NCI-H345 treated with DMSO at 0.1 percent for 48 hours (cell line): ENCODE data around the gene COQ2.
"Not testable (repeated sequence)": the region's sequence is repeated elsewhere in the genome, so short reads cannot be mapped to it uniquely, and the experiment has no call there.

Source experiments
- DNase-seq: peaks from one replicate; lab custom pipeline; 2025; ENCODE audit not compliant: unreplicated experiment; lab: John Stamatoyannopoulos, UW

COQ2 gene

GRCh38 chr4:83250687-83251446 lies 33.7 kb downstream of the COQ2 start:
- no peak for DNase-seq

DNA sequence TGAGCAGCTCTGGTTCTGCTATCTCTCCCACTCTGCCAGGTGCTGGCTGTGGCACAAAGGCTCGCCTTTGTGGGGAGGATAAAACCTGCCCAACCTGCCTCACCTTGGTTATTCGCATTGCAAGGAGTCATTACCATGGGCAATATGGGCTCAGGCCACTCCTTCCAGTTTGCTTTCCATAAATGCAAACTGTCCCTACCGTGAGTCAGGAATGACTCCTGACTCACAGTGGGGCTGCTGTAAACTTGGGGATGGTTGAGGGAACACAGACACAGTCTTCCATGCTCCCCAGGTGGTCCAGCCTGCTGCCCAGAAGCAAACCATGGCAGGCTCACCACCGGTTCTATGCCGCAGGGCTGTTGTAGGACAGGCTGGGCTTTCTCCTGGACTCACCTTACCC lies 36.1 kb downstream of the COQ2 start:
- DNase-seq = no peak

DNA sequence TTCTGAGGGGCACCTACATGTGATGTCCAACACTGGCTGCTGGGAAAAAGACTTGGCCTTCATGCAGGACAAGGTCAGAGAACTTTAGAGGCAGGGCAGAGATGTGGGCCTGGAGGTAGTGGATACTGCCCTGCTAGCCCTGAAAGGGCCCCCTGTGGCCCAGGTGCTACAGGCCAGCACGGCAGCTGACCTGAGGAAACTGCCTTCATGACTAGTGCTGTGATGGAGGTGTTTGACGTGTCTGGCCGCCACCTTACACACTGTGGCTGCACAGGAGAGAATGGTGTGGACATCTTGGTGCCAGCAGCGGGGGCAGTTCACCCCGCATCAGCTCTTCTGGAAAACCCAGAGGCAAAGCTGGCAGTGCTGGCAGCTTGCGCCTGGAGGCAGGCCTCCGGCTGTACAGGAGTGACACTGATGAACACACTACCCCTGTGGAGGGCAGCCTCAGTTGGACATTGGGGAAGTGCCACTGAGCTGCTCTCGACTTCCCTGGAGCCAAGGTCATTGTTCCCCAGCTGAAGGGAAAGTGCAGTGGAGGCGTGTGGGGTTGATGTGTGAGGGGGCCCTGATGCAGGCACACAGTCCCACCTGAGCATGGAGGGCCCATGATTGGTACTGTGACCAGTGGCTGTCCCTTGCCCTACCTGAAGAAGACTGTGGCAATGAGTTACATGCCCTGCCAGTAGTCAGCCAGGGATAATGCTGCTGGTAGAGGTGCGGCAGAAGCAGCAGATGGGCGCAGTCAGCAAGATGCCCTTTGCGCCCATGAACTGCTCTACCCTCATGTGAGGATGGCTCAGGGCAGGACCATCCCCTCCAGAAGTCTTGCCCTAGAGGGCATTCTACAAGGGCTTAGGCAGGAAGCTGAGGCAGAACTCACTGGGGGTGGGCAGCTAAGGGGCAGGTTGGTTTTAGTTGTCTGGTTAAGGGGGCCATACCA lies 36.9 kb downstream of the COQ2 start:
- DNase-seq = no peak

GRCh38 chr4:83241132-83241531 lies 43.5 kb downstream of the COQ2 start:
- DNase-seq = no peak

DNA sequence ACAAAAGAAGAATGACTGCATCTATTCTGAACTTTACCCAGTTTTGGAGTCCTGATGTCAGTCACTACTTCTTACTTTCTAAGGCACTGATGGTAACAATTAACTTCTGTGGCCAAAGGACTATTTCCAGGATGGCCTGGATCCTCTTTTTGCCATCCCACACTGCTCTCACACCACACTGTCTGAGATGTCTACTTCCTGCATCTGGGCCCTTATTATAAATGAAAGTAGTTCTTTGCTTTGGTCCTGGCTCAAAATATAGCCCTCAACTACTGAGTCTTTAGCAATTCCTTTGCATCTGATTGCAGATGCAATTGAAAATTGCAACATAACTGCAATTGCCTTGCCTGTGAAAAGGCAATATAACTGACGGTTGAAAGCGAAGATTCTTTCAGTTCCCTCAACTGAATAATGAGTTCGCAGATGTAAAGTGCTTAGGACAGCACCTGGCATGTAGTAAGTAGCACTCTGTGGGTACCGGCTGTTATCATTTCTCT lies 44.2 kb downstream of the COQ2 start:
- DNase-seq = no peak

DNA sequence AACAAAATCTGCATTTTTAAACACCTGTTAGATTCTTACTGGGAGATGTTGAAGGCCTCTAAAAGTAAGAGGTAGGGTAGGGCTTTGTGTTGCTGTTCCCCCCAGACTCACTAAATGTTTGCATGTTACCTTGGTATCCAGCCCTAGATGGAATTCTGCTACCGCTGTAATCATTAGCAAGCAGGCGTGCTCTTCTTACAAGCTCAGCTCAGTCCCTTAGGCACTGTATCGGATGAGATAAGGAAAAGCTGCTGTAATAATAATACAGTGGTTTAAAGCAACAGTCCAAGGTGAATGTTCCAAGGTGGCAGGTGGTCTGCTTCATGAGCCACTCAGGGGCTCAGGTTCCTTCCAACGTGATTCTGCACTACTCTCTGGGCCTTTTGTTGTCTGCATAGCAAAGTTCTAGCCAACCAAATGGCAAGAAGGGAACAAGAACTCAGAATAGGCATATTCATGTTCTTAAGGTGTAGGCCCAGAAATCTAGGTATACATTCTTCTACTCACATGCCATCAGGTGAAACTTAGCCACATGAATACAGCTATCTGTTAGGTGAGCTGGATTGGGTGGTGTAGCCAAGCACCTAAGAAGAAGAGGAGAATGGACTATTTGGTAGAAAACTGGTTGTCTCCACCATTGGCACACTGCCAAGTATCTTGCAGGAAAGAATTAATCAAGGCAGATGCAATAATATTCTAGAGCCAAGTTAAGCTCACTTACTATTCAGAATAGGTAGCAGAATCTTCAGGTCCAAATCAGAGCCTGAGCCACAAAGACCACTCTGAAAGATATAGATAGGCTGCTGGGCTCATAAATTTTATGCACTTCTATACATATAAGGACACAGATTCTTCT lies 46.0 kb downstream of the COQ2 start:
- no peak for DNase-seq

DNA sequence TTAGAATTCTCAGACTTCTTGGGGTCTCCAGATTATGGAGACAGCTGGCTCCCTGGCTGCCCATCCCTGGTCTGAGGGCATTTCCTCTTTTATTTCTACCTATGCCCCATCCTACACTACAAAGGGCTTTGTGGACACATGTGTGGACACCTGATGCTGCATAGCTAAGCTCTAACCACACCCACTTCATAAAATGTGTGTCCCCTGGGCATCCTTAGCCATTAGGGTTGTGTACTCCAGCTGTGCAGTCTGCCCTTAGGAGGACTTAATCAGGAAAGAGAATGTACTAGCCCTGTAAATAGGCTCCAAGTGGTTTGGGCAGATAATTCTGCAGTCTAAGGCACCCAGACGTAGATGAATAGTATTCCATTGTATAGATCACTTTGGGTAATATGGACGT lies 47.0 kb downstream of the COQ2 start:
- no peak for DNase-seq

- DNase-seq = not testable (repeated sequence)
These were observed 48.9 kb downstream of the COQ2 start for GRCh38 chr4:83235645-83236133.

GRCh38 chr4:83234902-83235644 lies 49.5 kb downstream of the COQ2 start:
- no peak for DNase-seq

GRCh38 chr4:83234387-83234786 lies 50.2 kb downstream of the COQ2 start:
- not testable (repeated sequence) for DNase-seq

GRCh38 chr4:83232082-83232481 lies 52.5 kb downstream of the COQ2 start:
- DNase-seq = no peak

GRCh38 chr4:83231620-83232076 lies 53.0 kb downstream of the COQ2 start:
- DNase-seq = no peak

- no peak for DNase-seq
These were observed 53.7 kb downstream of the COQ2 start for GRCh38 chr4:83230928-83231327.

GRCh38 chr4:83229791-83230190 lies 54.8 kb downstream of the COQ2 start:
- DNase-seq = no peak

DNA sequence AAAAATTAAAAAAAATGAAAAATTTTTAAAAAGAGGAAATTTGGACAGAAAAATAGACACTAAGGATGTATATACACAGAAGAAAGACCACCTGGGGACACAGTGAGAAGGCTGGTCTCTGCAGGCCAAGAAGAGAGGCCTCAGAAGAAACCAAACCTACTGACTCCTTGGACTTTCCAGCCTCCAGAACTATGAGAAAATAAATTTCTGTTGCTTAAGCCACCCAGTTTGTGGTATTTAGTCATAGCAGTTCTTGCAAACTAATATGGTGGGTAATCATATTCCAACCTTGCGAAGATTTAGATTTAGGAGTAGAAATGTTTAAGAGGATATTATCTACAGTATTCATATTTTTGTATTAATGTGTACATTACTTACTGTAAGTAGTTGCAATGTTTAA lies 56.4 kb downstream of the COQ2 start:
- no peak for DNase-seq

DNA sequence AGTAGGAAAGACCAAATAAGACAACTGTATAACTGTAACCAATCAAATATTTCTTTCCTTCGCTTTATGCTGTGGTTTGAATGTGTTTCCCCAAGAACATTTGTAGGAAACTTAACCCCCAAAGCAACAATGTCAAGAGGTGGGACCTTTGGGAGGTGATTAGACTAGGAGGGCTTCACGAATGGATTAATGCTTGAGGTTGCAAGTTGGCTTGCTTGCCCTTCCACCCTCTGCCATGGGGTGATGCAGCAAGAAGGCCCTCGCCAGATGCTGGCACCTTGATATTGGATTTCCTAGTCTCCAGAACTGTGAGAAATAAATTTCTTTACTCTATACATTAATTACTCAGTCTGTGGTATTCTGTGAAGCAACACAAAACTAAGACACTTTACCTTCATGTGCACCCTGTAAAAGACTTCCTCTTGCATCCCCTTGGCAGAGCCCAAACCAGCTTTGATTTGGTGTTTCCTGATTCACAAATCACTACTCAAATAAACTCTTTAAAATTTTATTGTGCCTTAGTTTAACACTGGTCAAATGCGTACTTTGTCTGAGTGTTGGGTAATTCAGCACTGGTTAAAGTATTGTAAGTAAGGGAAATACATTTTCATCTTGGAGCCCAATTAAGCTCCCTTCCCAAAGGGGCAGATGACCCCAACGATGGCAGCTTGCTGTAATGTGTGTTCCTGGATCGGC lies 59.9 kb downstream of the COQ2 start:
- DNase-seq = no peak

GRCh38 chr4:83223781-83224180 lies 60.8 kb downstream of the COQ2 start:
- DNase-seq = no peak

- DNase-seq = no peak
These were observed 62.6 kb downstream of the COQ2 start for GRCh38 chr4:83221897-83222441.
